ENCODE measurements around the gene ACSL3.

Gene ACSL3

GRCh38 chr2:222935688-222936298, 75.0 kb downstream of the ACSL3 start:
- TF ChIP-seq CTCF (IDR thresholded peaks at IDR 0.05) = no peak
- TF ChIP-seq ZFX (IDR thresholded peaks at IDR 0.05; ENCODE audit: borderline replicate concordance) = no peak

GRCh38 chr2:222936705-222937104, 75.9 kb downstream of the ACSL3 start:
- TF ChIP-seq CTCF (IDR thresholded peaks at IDR 0.05) (no peak), ZFX (IDR thresholded peaks at IDR 0.05; ENCODE audit: borderline replicate concordance) (no peak)
- no peak overlapping the region for H3K27ac ChIP-seq

More at GRCh38 chr2:222935688-222936298, 75.0 kb downstream of the ACSL3 start:
- H3K27ac ChIP-seq = no peak overlapping the region

GRCh38 chr2:222938327-222938726, 77.5 kb downstream of the ACSL3 start:
- TF ChIP-seq ZFX (IDR thresholded peaks at IDR 0.05; ENCODE audit: borderline replicate concordance) (no peak), CTCF (IDR thresholded peaks at IDR 0.05) (no peak)
- H3K27ac ChIP-seq = no peak overlapping the region

GRCh38 chr2:222939208-222939856, 78.5 kb downstream of the ACSL3 start:
- TF ChIP-seq CTCF (IDR thresholded peaks at IDR 0.05) (peak; percentile 95), ZFX (IDR thresholded peaks at IDR 0.05; ENCODE audit: borderline replicate concordance) (no peak)
- no peak overlapping the region for H3K27ac ChIP-seq

- TF ChIP-seq CTCF (IDR thresholded peaks at IDR 0.05) (no peak), ZFX (IDR thresholded peaks at IDR 0.05; ENCODE audit: borderline replicate concordance) (no peak)
- no peak overlapping the region for H3K27ac ChIP-seq
These were observed 79.1 kb downstream of the ACSL3 start for GRCh38 chr2:222939979-222940378.

- no peak overlapping the region for H3K27ac ChIP-seq
- TF ChIP-seq ZFX (IDR thresholded peaks at IDR 0.05; ENCODE audit: borderline replicate concordance) (no peak), CTCF (IDR thresholded peaks at IDR 0.05) (no peak)
These were observed 80.7 kb downstream of the ACSL3 start for GRCh38 chr2:222941510-222942032.

GRCh38 chr2:222942561-222942960, 81.7 kb downstream of the ACSL3 start:
- TF ChIP-seq ZFX (IDR thresholded peaks at IDR 0.05; ENCODE audit: borderline replicate concordance) = no peak
- no peak for TF ChIP-seq CTCF (IDR thresholded peaks at IDR 0.05)
- no peak overlapping the region for H3K27ac ChIP-seq
